Pericardium fibroblast (primary cell): ENCODE measurements around the gene IGDCC3. TPM values are rescaled to one million over a fixed set of nuclear protein-coding genes. Genes with fewer than 3 reads are reported as not detected.

Experiments used
- total RNA-seq: library from RNA; depleted of rRNA; stranded (reverse); fragments of >200 nt; gene quantifications from 2 replicates; pipeline ENCODE4 v1.2.3, GENCODE V29; 2015

IGDCC3 gene
- 0.26 TPM in 1 of 2 replicates, not detected in the other for total RNA-seq

DNA sequence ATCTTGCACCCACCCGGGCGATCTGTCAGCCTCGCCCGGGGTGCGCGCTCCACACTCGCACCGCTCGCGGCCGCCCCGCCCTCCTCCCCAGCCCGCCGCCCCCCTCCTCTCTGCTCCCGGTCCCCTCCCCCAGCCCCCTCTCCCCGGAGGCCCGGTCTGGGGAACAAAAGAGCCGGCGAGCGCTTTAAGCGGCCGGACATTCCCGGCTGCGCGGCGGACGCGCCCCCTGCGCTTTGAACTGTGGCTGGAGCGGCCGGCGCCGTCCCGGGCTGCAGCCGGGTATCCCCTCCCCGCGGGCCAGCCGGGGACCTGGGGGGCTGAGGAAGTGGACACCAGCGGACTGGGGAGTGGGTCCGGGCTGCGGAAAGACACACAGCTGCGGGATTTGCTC, at the start of gene IGDCC3:
IGDCC3 (minus strand) TSS at position 27 of the 391 bp plus-strand sequence. CDS start 214 bp downstream, outside the sequence.

DNA sequence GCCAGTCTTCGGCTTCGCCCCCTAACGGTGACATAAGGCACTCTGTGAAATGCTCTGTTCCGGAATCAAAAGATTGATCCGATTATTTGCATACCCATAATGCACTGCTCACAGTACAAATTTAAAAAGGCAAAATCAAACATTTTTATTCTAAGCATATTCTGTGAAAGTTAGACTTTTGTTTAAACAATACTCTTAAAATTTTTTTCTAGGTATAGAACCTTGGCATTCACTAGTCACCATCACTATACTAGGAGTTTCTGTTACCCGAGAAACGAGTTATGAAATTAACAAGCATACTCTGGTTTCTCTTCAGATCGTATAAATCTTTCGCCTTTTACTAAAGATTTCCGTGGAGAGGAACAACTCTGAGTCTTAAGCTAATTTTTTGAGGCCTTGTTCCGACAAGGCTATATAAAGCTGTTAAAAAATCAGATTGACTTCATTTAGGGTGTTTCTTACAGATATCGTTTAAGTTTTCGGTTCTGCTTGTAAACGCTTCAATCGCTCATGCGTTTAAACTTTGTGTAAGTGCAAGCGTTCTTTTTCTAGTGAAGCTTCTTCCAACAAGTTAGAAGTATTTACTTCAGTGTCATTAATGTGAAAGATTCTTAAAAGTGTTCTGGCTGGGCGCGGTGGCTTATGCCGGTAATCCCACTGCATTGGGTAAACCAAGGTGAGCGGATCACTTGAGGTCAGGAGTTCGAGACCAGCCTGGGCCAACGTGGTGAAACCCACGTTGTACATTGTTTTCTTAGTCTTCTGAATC, 73.2 kb downstream of the IGDCC3 start, which contains the start of gene RNU5B-1:
RNU5B-1 (plus strand) TSS at position 297 of the 769 bp plus-strand sequence.

DNA sequence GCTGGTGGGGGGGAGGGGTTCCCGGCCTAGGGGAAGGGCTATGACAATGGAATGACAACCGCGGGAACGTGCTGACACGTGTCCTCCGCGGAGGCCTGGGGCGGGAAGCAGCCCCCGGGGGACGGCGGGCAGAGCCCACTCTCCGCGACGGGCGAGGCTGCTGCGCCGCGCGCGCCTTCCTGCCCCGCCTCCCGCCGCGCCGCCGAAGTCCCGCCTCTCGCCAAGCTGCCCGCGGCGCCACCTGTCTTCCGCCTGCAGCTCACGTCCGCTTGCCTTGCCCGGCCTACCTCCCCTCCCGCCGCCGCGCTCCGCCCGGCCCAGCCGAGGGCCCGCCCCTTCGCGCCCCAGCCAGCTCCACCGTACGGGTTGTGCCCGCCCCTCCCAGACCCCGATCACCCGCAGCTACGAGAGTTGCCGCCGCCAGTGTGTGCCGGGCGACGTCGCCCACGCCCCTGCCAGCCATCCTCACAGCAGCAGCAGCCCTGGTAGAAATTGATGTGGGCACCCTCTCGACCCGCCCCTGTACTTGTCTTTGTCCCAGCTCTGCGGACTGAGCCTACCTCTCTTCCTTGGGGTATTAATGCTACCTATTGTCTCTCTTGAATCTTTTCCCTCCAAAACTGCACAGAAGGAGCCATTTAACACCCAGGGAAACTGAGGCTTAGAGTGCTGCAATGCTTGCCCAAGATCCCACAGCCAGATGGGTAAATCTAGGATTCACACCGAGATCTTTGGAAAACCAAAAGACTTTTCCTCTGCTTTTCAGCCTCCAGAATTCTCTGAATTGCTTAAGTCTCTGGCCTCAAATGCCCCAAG, 90.9 kb downstream of the IGDCC3 start, which contains the start of gene PARP16:
PARP16 (minus strand) TSS at position 180 of the 816 bp plus-strand sequence. CDS start 457 bp downstream, outside the sequence.

Other genes starting within 250 kb of the IGDCC3 start
- 20.2 and 20.8 TPM in 2 replicates for gene PDCD7, start 244.2 kb downstream of the IGDCC3 start, total RNA-seq
- 20.2 and 31.9 TPM in 2 replicates for gene CLPX, start 192.7 kb downstream of the IGDCC3 start, total RNA-seq
- gene CILP, start 166.5 kb downstream of the IGDCC3 start, total RNA-seq: 0.93 and 2.8 TPM in 2 replicates
- gene PARP16, start 91.1 kb downstream of the IGDCC3 start, total RNA-seq: 5.2 and 7.8 TPM in 2 replicates
- not detected in 2 replicates for gene RNU5A-1, start 82.0 kb downstream of the IGDCC3 start, total RNA-seq
- gene RNU5B-1, start 73.3 kb downstream of the IGDCC3 start, total RNA-seq: not detected in 2 replicates
- gene IGDCC4, start 44.9 kb upstream of the IGDCC3 start, total RNA-seq: 3.4 and 8.3 TPM in 2 replicates
- 14.5 and 22.5 TPM in 2 replicates for gene DPP8, start 139.7 kb upstream of the IGDCC3 start, total RNA-seq
- gene HACD3, start 152.5 kb upstream of the IGDCC3 start, total RNA-seq: 53.5 and 64.5 TPM in 2 replicates
- gene INTS14, start 233.1 kb upstream of the IGDCC3 start, total RNA-seq: 19.9 and 23.2 TPM in 2 replicates
- 6.4 and 16.8 TPM in 2 replicates for gene SLC24A1, start 243.9 kb upstream of the IGDCC3 start, total RNA-seq